IMR-90 (cell line): ENCODE data around the gene POU2F2. TPM values are rescaled to one million over a fixed set of nuclear protein-coding genes. Genes with fewer than 3 reads are reported as not detected.

Experiments
- ATAC-seq: fragments of 200-7000 bp; cut with Tn5 transposase; 2 replicates; pipeline ENCODE4 v1.9.1; 2020; ENCODE audit warnings: low read depth, mild to moderate bottlenecking, moderate library complexity
- BruUV-seq: library from RNA; stranded (reverse); fragments of 400-500 nt; replicated peaks from 2 replicates; lab custom pipeline; 2021; lab: Mats Ljungman, UMichigan
- CTCF ChIA-PET: fragments of 300-600 bp; formaldehyde crosslinking; extraction: SDS; loops from one replicate; lab custom pipeline; 2021; ENCODE audit warnings: antibody characterized with exemption; lab: Yijun Ruan, JAX
- POLR2A ChIA-PET: fragments of 300-600 bp; sonication (Branson Sonifier 250); formaldehyde crosslinking; loops from one replicate; lab custom pipeline; 2022; ENCODE audit warnings: antibody characterized with exemption; ENCODE audit not compliant: unreplicated experiment; lab: Charles Lee
- DNase-seq: peaks from one replicate; pipeline ENCODE4 v3.0.0; 2013
- H2AFZ ChIP-seq: replicated peaks from 2 replicates; pipeline ENCODE3; 2013; ENCODE audit warnings: low read length, mild to moderate bottlenecking; ENCODE audit not compliant: poor library complexity
- H2AK5ac ChIP-seq: 2 replicates; pipeline ENCODE4 v1.6.1; 2013; ENCODE audit warnings: low read depth, low read length, inconsistent platforms
- H2AK9ac ChIP-seq: replicated peaks from 2 replicates; pipeline ENCODE3; 2013; ENCODE audit warnings: mild to moderate bottlenecking, low read depth, low read length, moderate library complexity; ENCODE audit not compliant: poor library complexity
- H2BK120ac ChIP-seq: 2 replicates; pipeline ENCODE4 v1.6.1; 2013; ENCODE audit warnings: low read depth, low read length, inconsistent platforms
- H2BK15ac ChIP-seq: 3 replicates; pipeline ENCODE4 v1.6.1; 2013; ENCODE audit warnings: low read depth, low read length, inconsistent platforms
- H2BK20ac ChIP-seq: 2 replicates; pipeline ENCODE4 v1.6.1; 2013; ENCODE audit warnings: low read depth, mild to moderate bottlenecking, inconsistent platforms, low read length, moderate library complexity
- H2BK5ac ChIP-seq: 2 replicates; pipeline ENCODE4 v1.6.1; 2013; ENCODE audit warnings: mild to moderate bottlenecking, low read depth, low read length, inconsistent platforms; ENCODE audit not compliant: poor library complexity, severe bottlenecking
- H3K14ac ChIP-seq: replicated peaks from 2 replicates; pipeline ENCODE4 v1.6.1; 2013; ENCODE audit warnings: low read depth, low read length, inconsistent platforms
- H3K18ac ChIP-seq: 2 replicates; pipeline ENCODE4 v1.6.1; 2013; ENCODE audit warnings: low read depth, low read length, control low read depth
- H3K23ac ChIP-seq: 2 replicates; pipeline ENCODE4 v1.6.1; 2013; ENCODE audit warnings: low read depth, low read length, inconsistent platforms
- H3K27ac ChIP-seq: 2 replicates; pipeline ENCODE4 v1.5.1; 2013; ENCODE audit warnings: mild to moderate bottlenecking, control low read depth, low read length; ENCODE audit not compliant: insufficient read depth
- H3K27me3 ChIP-seq: 2 replicates; pipeline ENCODE4 v1.6.1; 2013; ENCODE audit warnings: low read length; ENCODE audit not compliant: control insufficient read depth, insufficient read depth
- H3K36me3 ChIP-seq: 2 replicates; pipeline ENCODE4 v1.6.1; 2013; ENCODE audit warnings: low read length, mixed read lengths; ENCODE audit not compliant: control insufficient read depth, insufficient read depth
- H3K4ac ChIP-seq: 2 replicates; pipeline ENCODE4 v1.6.1; 2013; ENCODE audit warnings: low read depth, low read length, inconsistent platforms
- H3K4me1 ChIP-seq: 2 replicates; pipeline ENCODE4 v1.6.1; 2013; ENCODE audit warnings: low read length, mixed read lengths; ENCODE audit not compliant: control insufficient read depth, insufficient read depth
- H3K4me2 ChIP-seq: 2 replicates; pipeline ENCODE4 v1.6.1; 2013; ENCODE audit warnings: low read depth, mild to moderate bottlenecking, control low read depth, low read length, moderate library complexity
- H3K4me3 ChIP-seq: 2 replicates; pipeline ENCODE4 v1.5.1; 2013; ENCODE audit warnings: low read depth, mild to moderate bottlenecking, control low read depth, low read length, moderate library complexity; ENCODE audit not compliant: insufficient read depth
- H3K56ac ChIP-seq: 2 replicates; pipeline ENCODE4 v1.6.1; 2013; ENCODE audit warnings: low read length, inconsistent platforms; ENCODE audit not compliant: insufficient read depth; ENCODE audit errors: extremely low read depth
- H3K79me1 ChIP-seq, 2 experiments: 2 replicates each; pipeline ENCODE4 v1.6.1; 2013; ENCODE audit warnings: low read length in 2 of 2, inconsistent platforms in 1 of 2, low read depth in 1 of 2
- H3K9ac ChIP-seq: 2 replicates; pipeline ENCODE4 v1.6.1; 2013; ENCODE audit warnings: low read depth, low read length, control low read depth
- H3K9me1 ChIP-seq: 2 replicates; pipeline ENCODE4 v1.6.1; 2013; ENCODE audit warnings: low read length, inconsistent platforms; ENCODE audit not compliant: insufficient read depth
- H3K9me3 ChIP-seq: 2 replicates; pipeline ENCODE4 v1.6.1; 2013; ENCODE audit warnings: low read length; ENCODE audit not compliant: control insufficient read depth, insufficient read depth
- H4K20me1 ChIP-seq: 2 replicates; pipeline ENCODE4 v1.6.1; 2013; ENCODE audit warnings: low read length, inconsistent platforms; ENCODE audit not compliant: insufficient read depth
- H4K5ac ChIP-seq: 2 replicates; pipeline ENCODE4 v1.6.1; 2013; ENCODE audit warnings: mild to moderate bottlenecking, low read depth, low read length, control low read depth
- H4K8ac ChIP-seq, 2 experiments: 2 replicates each; pipeline ENCODE4 v1.6.1; 2013; ENCODE audit warnings: low read depth in 2 of 2, low read length in 2 of 2, control low read depth in 1 of 2, inconsistent platforms in 1 of 2
- H4K91ac ChIP-seq: 2 replicates; pipeline ENCODE4 v1.6.1; 2013; ENCODE audit warnings: low read depth, low read length, inconsistent platforms; ENCODE audit not compliant: insufficient read depth
- CEBPB ChIP-seq: IDR thresholded peaks from 2 replicates; pipeline ENCODE4 v1.6.1; 2012; ENCODE audit warnings: low read depth, low read length, improper control_type of control experiment
- CHD1 ChIP-seq: IDR thresholded peaks from 2 replicates; pipeline ENCODE4 v1.6.1; 2012; ENCODE audit warnings: low read depth, low read length, improper control_type of control experiment
- MAFK ChIP-seq: IDR thresholded peaks from 2 replicates; pipeline ENCODE4 v1.6.1; 2012; ENCODE audit warnings: low read depth, low read length, improper control_type of control experiment
- MAZ ChIP-seq: IDR thresholded peaks from 2 replicates; pipeline ENCODE4 v1.6.1; 2012; ENCODE audit warnings: low read depth, mild to moderate bottlenecking, low read length, improper control_type of control experiment, moderate library complexity, borderline replicate concordance
- MXI1 ChIP-seq: IDR thresholded peaks from 2 replicates; pipeline ENCODE4 v1.6.1; 2012; ENCODE audit warnings: low read depth, mild to moderate bottlenecking, low read length, moderate library complexity, borderline replicate concordance
- NFE2L2 ChIP-seq: fragments of 150-350 bp; IDR thresholded peaks from 2 replicates; pipeline ENCODE4 v1.6.1; 2016; ENCODE audit warnings: low read depth, mild to moderate bottlenecking, low read length
- POLR2A ChIP-seq: IDR thresholded peaks from 2 replicates; pipeline ENCODE4 v1.6.1; 2012; ENCODE audit warnings: mild to moderate bottlenecking, low read depth, low read length
- RAD21 ChIP-seq: IDR thresholded peaks from 2 replicates; pipeline ENCODE4 v1.6.1; 2012; ENCODE audit warnings: low read length, improper control_type of control experiment
- RCOR1 ChIP-seq: IDR thresholded peaks from 2 replicates; pipeline ENCODE4 v1.6.1; 2012; ENCODE audit warnings: mild to moderate bottlenecking, low read length, improper control_type of control experiment; ENCODE audit not compliant: insufficient replicate concordance
- SMC3 ChIP-seq: fragments of 150-350 bp; IDR thresholded peaks from 2 replicates; pipeline ENCODE4 v1.6.1; 2016; ENCODE audit warnings: low read depth, mild to moderate bottlenecking, antibody characterized with exemption, low read length, moderate library complexity
- WGBS, 2 experiments: methylation state at CpG; one replicate each; pipeline versions ENCODE4 v1.1.5 to v1.1.7; 2013; ENCODE audit warnings: missing lambda C conversion rate in 2 of 2; ENCODE audit not compliant: insufficient read length in 1 of 2; ENCODE audit errors: extremely low coverage in 2 of 2; 5-methylcytosine and 5-hydroxymethylcytosine counted together
- dilution Hi-C: fragments of 300-500 bp; cut with HindIII; formaldehyde crosslinking; loops from one replicate; pipeline ENCODE4 v1.14.3; 2018; ENCODE audit warnings: low sequenced_read_pairs; ENCODE audit not compliant: unreplicated experiment
- in situ Hi-C: fragments of 300-500 bp; cut with MboI; formaldehyde crosslinking; loops from 3 replicates; pipeline ENCODE4 v1.14.3; 2019; ENCODE audit warnings: low sequenced_read_pairs, inconsistent platforms, mixed read lengths
- intact Hi-C: fragments of 100-400 bp; cut with micrococcal nuclease; formaldehyde crosslinking; loops from 2 replicates; pipeline ENCODE4 v1.10.0; 2022
- polyA plus RNA-seq, 3 experiments: library from polyadenylated mRNA; depleted of rRNA; stranded (reverse); fragments of >200 nt; gene quantifications; 2 replicates each; pipeline ENCODE4 v1.2.3, GENCODE V29; 2012; ENCODE audit warnings: low replicate concordance in 1 of 3
- total RNA-seq: library from RNA; depleted of rRNA; stranded (reverse); fragments of >200 nt; gene quantifications from 2 replicates; pipeline ENCODE4 v1.2.3, GENCODE V29; 2012
- TF ChIP-seq, protein P1 (sequence below): fragments of 150-350 bp; IDR thresholded peaks from 2 replicates; pipeline ENCODE4 v1.6.1; 2016; ENCODE audit warnings: low read depth, mild to moderate bottlenecking, low read length, moderate library complexity, borderline replicate concordance
- TF ChIP-seq, protein P2 (sequence below): conservative IDR thresholded peaks from 2 replicates; pipeline ENCODE4 v1.5.1; 2012; ENCODE audit warnings: mild to moderate bottlenecking, low read depth, low read length, improper control_type of control experiment
- TF ChIP-seq, protein P3 (sequence below): fragments of 150-350 bp; IDR thresholded peaks from 2 replicates; pipeline ENCODE4 v1.6.1; 2017; ENCODE audit warnings: mild to moderate bottlenecking, antibody characterized with exemption, low read length, low read depth

POU2F2 gene
- total and polyA plus RNA-seq, 2 of the 4 experiments (the other 2 are of a cell fraction) = 0.54 to 5.0 TPM

DNA sequence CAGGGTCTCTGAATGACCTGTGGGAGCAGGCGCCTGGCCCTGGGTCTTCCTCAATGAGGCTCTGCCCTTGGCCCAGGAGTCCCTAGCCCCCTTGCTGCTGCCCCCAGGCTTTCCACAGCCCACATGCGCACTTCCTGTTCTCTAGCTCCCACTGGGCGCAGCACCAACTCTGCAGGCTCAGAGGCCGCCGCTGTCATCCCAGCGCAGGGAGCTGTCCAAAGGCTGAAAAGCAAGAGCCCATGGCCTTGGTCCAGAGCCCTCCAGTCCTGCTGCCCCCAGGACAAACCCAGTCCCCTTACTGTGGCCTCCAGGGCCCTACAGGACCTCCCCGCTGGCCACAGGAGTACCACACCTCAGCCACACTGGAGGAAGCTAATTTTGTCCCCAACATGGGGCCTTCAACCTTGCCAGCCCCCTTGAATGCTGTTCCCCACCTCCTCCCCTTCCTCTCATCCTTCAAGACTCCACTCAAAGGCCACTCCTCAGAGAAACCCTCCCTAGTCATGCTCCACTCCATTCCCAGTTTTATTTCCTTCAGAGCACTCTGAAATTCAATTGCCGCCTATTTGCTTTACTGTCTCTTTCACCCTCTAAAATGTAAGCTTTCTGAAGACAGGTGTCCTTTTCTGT lies 8.0 kb upstream of the POU2F2 start:
- Histone ChIP-seq H2AFZ (no peak overlapping the region), H2BK120ac (no peak overlapping the region), H3K27ac (no peak overlapping the region), H3K14ac (no peak overlapping the region), H4K91ac (no peak overlapping the region), H4K8ac (no peak overlapping the region), H2BK20ac (no peak overlapping the region), H3K56ac (no peak overlapping the region), H2AK5ac (no peak overlapping the region), H2BK5ac (no peak overlapping the region), H3K23ac (no peak overlapping the region), H3K9ac (no peak overlapping the region), H3K79me1 (no peaks in the 10 kb centered on the region), H3K4me2 (no peak overlapping the region), H3K18ac (no peak overlapping the region), H3K4me1 (no peaks in the 10 kb centered on the region), H3K9me3 (no peaks in the 10 kb centered on the region), H3K4me3 (no peak overlapping the region), H2AK9ac (peak overlapping the region; percentile 70), H3K36me3 (no peaks in the 10 kb centered on the region), H2BK15ac (no peak overlapping the region), H3K9me1 (no peaks in the 10 kb centered on the region), H4K20me1 (no peaks in the 10 kb centered on the region), H3K27me3 (peaks cover 16% of the 10 kb centered on the region), H4K5ac (no peak overlapping the region), H3K4ac (no peak overlapping the region)
- dilution Hi-C loops (no loop called here), in situ Hi-C loops (no loop called here), intact Hi-C loops (no loop called here)
- no TSS peak for BruUV-seq
- POLR2A ChIA-PET = no interaction called here
- TF ChIP-seq NFE2L2 (no peak), CHD1 (no peak), MAFK (no peak), RAD21 (peak; percentile 22; the same call in 1 of the 2 replicates), CEBPB (no peak), MAZ (peak; percentile 60; the same call in 1 of the 2 replicates), POLR2A (no peak), MXI1 (peak; percentile 84), RCOR1 (peak; percentile 76), SMC3 (peak; percentile 27; the same call in 1 of the 2 replicates)
- TF ChIP-seq, protein P1, sequence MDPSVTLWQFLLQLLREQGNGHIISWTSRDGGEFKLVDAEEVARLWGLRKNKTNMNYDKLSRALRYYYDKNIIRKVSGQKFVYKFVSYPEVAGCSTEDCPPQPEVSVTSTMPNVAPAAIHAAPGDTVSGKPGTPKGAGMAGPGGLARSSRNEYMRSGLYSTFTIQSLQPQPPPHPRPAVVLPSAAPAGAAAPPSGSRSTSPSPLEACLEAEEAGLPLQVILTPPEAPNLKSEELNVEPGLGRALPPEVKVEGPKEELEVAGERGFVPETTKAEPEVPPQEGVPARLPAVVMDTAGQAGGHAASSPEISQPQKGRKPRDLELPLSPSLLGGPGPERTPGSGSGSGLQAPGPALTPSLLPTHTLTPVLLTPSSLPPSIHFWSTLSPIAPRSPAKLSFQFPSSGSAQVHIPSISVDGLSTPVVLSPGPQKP = no peak
- TF ChIP-seq, protein P2, sequence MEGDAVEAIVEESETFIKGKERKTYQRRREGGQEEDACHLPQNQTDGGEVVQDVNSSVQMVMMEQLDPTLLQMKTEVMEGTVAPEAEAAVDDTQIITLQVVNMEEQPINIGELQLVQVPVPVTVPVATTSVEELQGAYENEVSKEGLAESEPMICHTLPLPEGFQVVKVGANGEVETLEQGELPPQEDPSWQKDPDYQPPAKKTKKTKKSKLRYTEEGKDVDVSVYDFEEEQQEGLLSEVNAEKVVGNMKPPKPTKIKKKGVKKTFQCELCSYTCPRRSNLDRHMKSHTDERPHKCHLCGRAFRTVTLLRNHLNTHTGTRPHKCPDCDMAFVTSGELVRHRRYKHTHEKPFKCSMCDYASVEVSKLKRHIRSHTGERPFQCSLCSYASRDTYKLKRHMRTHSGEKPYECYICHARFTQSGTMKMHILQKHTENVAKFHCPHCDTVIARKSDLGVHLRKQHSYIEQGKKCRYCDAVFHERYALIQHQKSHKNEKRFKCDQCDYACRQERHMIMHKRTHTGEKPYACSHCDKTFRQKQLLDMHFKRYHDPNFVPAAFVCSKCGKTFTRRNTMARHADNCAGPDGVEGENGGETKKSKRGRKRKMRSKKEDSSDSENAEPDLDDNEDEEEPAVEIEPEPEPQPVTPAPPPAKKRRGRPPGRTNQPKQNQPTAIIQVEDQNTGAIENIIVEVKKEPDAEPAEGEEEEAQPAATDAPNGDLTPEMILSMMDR = no peak
- TF ChIP-seq, protein P3, sequence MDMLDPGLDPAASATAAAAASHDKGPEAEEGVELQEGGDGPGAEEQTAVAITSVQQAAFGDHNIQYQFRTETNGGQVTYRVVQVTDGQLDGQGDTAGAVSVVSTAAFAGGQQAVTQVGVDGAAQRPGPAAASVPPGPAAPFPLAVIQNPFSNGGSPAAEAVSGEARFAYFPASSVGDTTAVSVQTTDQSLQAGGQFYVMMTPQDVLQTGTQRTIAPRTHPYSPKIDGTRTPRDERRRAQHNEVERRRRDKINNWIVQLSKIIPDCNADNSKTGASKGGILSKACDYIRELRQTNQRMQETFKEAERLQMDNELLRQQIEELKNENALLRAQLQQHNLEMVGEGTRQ = no peak
- ATAC-seq = peak; percentile 98
- DNase-seq = peak; percentile 72
- CTCF ChIA-PET = no interaction called here
- no CpG with 5 or more reads among the region's 8 CpGs for WGBS, 2 experiments
